ENCODE data around the gene KMT2B.
A peak's percentile ranks its signal among the peaks of the same experiment; 100 is the strongest.

KMT2B gene

DNA sequence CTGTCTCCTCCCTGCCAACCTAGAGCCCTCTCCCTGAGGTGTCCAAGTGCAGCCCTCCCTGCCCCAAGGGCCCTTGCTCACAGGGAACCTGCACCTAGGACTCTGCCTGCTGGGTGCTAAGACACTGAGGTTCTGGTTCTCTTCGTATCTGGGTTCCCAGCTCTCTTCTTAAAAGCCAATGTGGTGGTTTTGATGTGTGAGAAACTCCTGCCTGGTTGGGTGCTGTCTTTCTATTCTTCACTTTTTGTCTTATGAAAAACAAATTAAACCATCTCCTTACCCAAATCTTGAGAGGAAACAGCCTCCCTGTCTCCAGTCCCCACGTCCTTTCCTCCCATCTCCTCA is 4.3 kb upstream of the KMT2B start:
- TF ChIP-seq, protein P1, sequence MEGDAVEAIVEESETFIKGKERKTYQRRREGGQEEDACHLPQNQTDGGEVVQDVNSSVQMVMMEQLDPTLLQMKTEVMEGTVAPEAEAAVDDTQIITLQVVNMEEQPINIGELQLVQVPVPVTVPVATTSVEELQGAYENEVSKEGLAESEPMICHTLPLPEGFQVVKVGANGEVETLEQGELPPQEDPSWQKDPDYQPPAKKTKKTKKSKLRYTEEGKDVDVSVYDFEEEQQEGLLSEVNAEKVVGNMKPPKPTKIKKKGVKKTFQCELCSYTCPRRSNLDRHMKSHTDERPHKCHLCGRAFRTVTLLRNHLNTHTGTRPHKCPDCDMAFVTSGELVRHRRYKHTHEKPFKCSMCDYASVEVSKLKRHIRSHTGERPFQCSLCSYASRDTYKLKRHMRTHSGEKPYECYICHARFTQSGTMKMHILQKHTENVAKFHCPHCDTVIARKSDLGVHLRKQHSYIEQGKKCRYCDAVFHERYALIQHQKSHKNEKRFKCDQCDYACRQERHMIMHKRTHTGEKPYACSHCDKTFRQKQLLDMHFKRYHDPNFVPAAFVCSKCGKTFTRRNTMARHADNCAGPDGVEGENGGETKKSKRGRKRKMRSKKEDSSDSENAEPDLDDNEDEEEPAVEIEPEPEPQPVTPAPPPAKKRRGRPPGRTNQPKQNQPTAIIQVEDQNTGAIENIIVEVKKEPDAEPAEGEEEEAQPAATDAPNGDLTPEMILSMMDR (IDR thresholded peaks at IDR 0.05; ENCODE audit: low read depth, low read length), result no peak
- H3K4me3 ChIP-seq (ENCODE audit: low read depth, low read length), result no peak overlapping the region

DNA sequence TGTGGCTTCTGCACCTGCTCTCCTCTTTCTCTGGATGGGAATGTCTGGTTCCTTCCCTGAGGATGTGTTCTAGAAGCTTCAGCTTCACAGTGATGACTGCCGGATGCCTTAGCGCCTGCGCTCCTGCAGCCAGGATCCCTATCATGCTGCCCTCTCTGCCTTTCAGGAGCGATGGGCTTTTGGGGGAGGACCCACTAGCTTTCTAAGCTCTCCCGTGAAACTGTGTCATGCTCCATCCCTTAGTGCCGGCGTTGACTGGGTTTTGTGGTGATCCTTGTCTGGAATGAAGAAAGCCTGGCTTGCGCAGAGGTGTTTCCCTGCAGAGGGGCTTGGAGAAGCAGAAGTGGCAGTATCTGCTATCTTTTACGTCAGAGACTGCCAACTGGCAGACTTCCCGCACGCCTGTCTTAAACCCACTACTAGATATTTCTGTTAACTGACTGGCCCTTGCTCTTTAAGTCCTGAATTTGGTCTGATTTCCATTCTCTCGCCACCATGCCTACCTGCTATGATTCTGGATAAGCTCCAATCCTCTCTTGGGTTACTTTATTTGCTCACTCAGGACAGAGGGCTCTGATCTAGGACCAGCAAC is 3.8 kb upstream of the KMT2B start:
- H3K4me3 ChIP-seq (ENCODE audit: low read depth, low read length), result no peak overlapping the region
- TF ChIP-seq, protein P1 (IDR thresholded peaks at IDR 0.05; ENCODE audit: low read depth, low read length), result no peak

DNA sequence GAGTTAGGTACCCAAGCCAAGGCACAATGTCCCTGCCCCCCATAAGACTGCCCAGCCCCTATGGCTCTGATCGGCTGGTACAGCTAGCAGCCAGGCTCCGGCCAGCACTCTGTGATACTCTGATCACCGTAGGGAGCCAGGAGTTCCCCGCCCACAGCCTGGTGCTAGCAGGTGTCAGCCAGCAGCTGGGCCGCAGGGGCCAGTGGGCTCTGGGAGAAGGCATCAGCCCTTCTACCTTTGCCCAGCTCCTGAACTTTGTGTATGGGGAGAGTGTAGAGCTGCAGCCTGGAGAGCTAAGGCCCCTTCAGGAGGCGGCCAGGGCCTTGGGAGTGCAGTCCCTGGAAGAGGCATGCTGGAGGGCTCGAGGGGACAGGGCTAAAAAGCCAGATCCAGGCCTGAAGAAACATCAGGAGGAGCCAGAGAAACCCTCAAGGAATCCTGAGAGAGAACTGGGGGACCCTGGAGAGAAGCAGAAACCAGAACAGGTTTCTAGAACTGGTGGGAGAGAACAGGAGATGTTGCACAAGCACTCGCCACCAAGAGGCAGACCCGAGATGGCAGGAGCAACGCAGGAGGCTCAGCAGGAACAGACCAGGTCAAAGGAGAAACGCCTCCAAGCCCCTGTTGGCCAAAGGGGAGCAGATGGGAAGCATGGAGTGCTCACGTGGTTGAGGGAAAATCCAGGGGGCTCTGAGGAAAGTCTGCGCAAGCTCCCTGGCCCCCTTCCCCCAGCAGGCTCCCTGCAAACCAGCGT is 3.0 kb upstream of the KMT2B start:
- H3K4me3 ChIP-seq (ENCODE audit: low read depth, low read length), result no peak overlapping the region
- TF ChIP-seq, protein P1 (IDR thresholded peaks at IDR 0.05; ENCODE audit: low read depth, low read length), result no peak

DNA sequence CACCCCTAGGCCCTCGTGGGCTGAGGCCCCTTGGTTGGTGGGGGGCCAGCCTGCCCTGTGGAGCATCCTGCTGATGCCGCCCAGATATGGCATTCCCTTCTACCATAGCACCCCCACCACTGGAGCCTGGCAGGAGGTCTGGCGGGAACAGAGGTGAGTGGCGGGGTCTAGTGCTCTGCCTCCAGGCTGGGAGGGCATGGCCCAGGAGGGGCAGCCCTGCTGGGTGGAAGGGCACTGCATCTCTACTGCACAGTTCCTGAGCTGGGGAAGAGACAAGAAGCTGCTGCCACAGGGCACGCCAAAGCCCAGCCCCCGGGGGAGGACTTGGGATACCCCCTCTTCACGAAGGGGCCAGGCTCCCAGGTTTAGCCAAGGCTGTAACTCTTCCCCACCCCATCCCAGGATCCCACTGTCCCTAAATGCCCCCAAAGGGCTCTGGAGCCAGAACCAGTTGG is 2.4 kb upstream of the KMT2B start:
- H3K4me3 ChIP-seq (ENCODE audit: low read depth, low read length), result no peak overlapping the region
- TF ChIP-seq, protein P1 (IDR thresholded peaks at IDR 0.05; ENCODE audit: low read depth, low read length), result no peak

DNA sequence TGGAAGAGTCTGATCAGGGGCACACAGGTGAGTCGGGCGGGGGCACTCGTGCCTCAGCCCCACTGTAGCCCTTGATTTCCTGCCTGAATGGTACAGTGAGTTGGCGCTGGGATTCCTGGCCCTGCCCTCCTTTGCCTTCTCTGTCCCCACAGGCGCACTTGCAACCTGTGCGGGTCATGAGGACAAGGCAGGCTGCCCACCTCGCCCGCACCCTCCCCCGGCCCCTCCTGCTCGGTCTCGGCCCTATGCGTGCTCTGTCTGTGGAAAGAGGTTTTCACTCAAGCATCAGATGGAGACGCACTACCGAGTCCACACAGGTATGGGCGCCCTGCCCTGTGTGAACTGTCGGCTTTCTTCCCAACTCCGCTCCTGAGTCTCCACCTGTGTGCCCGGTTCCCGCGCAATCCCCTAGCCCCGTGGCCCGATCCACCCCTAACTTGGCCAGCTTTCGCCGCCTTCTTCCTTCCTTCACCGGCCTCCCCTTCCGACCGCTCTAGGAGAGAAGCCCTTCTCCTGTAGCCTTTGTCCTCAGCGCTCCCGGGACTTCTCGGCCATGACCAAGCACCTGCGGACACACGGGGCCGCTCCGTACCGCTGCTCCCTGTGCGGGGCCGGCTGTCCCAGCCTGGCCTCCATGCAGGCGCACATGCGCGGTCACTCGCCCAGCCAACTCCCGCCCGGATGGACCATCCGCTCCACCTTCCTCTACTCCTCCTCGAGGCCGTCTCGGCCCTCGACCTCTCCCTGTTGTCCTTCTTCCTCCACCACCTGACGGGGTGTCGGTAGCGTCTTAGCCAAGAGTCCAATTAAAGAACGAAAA is 1.6 kb upstream of the KMT2B start:
- H3K4me3 ChIP-seq (ENCODE audit: low read depth, low read length), result peak overlapping the region; percentile 78
- TF ChIP-seq, protein P1 (IDR thresholded peaks at IDR 0.05; ENCODE audit: low read depth, low read length), result no peak

DNA sequence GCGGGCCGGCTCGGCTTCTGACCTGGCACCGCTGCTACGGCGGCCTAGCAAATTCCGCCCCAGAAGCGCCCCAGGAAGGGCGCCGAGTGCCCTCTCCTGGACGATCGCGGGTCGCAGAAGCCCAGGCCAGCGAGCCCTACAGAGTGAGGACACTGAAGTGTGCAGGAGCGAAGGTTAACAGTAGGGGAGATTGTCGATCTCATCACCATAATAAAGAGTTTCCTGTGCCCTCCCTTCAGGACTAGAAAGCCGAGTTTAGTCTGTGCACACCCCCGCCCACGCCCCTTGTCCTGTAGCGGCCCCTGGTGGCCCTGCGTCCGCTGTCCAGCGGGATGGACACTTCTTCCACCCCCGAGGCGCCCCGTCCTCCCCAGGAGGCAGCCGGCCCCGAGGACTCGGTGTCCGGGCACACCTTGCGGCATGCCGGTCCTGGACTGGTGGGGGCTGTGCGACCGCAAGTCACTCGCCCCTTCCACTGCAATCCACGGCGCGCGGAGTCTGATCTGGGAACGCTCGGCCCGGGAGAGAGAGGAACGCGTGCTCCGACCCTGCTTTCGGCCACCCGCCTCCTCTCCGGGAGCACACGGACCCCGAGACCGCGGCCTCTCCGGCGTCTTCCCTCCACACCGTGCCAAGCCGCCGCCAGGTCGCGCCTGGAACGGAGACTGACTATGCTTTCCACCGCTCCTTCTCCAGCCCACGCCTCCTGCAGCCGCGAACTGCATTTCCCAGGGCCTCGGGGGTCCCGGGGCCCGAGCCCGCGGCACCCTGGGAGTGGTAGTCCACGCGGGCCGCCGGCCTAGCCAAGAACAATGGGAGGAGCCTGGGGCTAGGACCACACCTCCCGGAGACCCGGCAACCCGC is 770 bp upstream of the KMT2B start:
- H3K4me3 ChIP-seq (ENCODE audit: low read depth, low read length), result peak overlapping the region; percentile 78
- TF ChIP-seq, protein P1 (IDR thresholded peaks at IDR 0.05; ENCODE audit: low read depth, low read length), result peak; percentile 90

Data from WI38 (cell line).